HG03066 (cell line): ENCODE results near the gene MALT1.
A peak's percentile ranks its signal among the peaks of the same experiment; 100 is the strongest.
"Not testable (repeated sequence)": the region's sequence is repeated elsewhere in the genome, so short reads cannot be mapped to it uniquely, and the experiment has no call there.

Experiments
- ATAC-seq: cut with Tn5 transposase; IDR thresholded peaks from one replicate; pipeline ENCODE4 v1.9.1; 2021; ENCODE audit warnings: low read depth; ENCODE audit not compliant: unreplicated experiment

Gene MALT1

GRCh38 chr18:58766164-58766563, 94.9 kb downstream of the MALT1 start:
- ATAC-seq: no peak

DNA sequence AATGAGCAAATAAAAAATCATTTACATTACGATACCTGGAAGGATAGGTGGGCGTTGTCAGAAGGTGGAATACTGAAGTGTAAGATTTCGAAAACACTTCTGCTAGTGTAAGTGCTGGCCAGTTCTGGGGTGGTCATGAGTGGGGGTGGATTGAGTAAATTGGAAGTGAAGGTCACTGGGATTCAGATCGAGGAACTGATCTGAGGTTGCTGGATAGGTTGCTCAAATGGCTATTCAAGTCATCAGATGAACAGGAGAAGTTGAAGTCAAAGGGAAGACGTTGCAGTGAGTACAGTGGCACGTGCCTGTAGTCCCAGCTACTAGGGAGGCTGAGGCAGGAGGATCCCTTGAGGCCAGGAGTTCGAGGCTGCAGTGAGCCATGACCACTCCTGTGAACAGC, 95.7 kb downstream of the MALT1 start:
- ATAC-seq: no peak

GRCh38 chr18:58768293-58768974, 97.2 kb downstream of the MALT1 start:
- peak; percentile 73 for ATAC-seq

DNA sequence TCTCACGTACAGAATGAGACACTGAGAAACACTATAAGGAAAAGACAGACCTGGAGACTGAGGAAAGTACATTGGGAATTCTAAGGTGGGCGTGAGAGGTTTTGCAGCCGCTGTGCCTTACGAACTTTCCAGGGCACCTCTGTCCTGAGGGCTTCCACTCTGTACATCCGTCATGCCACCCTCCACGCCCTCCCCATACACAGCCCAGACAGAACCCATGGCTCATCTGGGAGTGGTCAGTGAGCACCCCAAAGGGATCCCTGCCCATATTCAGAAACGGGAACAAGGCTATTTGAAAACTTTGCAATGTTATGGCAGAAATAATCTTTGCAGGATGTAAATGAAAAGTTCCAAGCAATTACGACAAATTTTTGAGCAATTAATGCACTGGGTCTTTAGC, 98.1 kb downstream of the MALT1 start:
- ATAC-seq: no peak

- ATAC-seq: no peak
Observed at GRCh38 chr18:58770601-58771000, 99.3 kb downstream of the MALT1 start.

- ATAC-seq: no peak
Observed at GRCh38 chr18:58772161-58772560, 100.9 kb downstream of the MALT1 start.

GRCh38 chr18:58776084-58776483, 104.8 kb downstream of the MALT1 start:
- ATAC-seq: no peak

DNA sequence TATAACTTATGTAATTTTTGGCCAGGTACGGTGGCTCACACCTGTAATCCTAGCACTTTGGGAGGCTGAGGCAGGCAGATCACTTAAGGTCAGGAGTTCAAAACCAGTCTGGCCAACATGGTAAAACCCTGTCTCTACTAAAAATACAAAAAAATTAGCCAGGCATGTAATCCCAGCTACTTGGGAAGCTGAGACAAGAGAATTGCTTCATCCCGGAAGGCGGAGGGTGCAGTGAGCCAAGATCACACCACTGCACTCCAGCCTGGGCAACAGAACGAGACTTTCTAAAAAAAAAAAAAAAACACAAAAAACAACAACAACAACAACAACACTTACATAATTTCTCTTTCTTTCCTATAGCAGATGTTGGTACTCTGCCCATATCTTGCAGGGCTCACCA, 105.3 kb downstream of the MALT1 start:
- not testable (repeated sequence) for ATAC-seq

- no peak for ATAC-seq
Observed at GRCh38 chr18:58777471-58777870, 106.2 kb downstream of the MALT1 start.

DNA sequence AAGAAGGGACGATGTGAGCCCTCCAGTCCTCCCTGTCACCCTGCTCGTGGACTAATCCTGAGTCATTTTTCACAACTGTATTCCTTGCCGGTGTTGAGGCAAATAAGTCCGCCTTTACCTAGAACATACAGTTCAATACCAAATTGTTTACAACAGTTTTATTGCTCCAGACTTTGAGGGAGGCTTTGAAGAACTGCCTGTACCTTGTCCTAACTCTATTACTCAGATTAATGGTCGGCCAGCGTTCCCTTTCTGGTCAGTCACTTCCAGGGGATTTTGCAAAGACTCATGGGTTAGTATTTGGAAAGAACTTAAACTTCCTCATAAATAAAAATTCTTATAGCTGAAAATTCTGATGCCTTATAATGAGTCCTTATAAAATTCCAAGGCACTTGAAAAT, 108.3 kb downstream of the MALT1 start:
- ATAC-seq: no peak

- ATAC-seq: no peak
Observed at GRCh38 chr18:58780045-58780444, 108.8 kb downstream of the MALT1 start.

- peak; percentile 63 for ATAC-seq
Observed at GRCh38 chr18:58781627-58782194, 110.4 kb downstream of the MALT1 start.

DNA sequence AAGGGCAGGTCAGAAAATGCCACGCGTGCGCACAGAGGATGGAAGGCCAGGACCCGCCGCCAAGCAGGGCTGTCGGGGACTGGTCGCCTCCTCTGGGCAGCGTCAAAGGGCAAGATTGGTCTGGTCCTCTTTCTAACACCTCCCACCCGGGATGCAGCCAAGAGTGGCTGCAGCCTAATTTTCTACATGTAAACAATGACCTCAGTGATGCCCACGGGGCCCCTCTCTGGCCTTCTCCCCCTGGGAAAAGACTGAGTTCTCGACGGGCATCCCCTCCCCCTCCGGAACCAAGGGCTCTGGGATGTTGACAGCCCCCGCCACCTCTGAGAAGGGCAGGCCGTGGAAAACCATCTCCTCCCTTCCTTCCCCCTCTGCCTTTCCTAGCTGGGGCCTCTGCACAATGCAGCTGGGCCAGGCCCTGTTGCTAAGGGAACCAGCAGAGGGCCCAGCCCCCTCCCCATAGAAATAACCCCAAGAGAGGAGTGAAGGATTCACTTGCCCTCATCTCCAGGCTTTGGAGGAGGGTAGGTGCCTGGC, 113.4 kb downstream of the MALT1 start:
- no peak for ATAC-seq

- no peak for ATAC-seq
Observed at GRCh38 chr18:58785171-58785805, 114.0 kb downstream of the MALT1 start.

DNA sequence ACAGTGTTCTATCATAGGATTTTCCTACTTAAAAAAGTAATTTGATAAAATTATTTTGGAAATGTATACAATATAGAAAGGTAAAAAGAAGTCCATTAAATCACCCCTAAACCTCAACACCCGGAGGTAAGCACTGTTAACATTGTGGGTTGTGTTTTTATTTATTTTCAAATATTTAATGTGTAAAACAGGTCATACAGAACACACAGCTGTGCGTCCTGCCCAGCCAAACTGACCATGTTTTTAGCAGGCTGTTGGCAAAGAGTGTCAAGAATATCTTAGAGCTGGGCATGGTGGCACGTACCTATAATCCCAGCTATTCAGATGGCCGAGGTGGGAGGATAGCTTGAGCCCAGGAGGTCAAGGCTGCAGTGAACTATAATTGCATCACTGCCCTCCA, 114.6 kb downstream of the MALT1 start:
- no peak for ATAC-seq

- ATAC-seq: no peak
Observed at GRCh38 chr18:58787536-58788149, 116.4 kb downstream of the MALT1 start.

DNA sequence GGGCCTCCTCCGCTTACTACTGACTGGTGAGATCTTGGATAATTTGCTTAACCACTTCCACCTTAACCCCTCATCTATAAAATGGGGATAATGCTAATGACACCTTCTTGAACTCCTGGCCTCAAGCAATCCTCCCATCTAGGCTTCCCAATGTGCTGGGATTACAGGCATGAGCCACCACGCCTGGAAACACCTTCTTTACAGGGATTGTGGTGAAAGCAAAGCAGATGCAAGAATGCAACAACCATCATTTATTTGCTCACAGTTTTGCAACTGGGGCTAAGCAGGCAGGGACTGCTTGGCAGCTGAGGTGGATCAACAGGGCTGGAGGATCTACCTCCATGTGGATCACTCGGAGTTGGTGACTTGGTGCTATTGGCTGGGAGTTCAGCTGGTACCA, 117.2 kb downstream of the MALT1 start:
- no peak for ATAC-seq

GRCh38 chr18:58788971-58789875, 118.0 kb downstream of the MALT1 start:
- no peak for ATAC-seq

- ATAC-seq: no peak
Observed at GRCh38 chr18:58789876-58790240, 118.6 kb downstream of the MALT1 start.

- peak; percentile 94 for ATAC-seq
Observed at GRCh38 chr18:58792086-58792485, 120.8 kb downstream of the MALT1 start.
